Natural killer cell treated with Interleukin-12 subunit alpha and Interleukin-12 subunit beta and Interleukin-15 and Interleukin-18, amount 100 ng/mL, for 72 hours (primary cell): ENCODE results near the gene PAN3. TPM values are rescaled to one million over a fixed set of nuclear protein-coding genes. Genes with fewer than 3 reads are reported as not detected.
"Not testable (repeated sequence)": the region's sequence is repeated elsewhere in the genome, so short reads cannot be mapped to it uniquely, and the experiment has no call there.

Source experiments
- ATAC-seq, 2 donors: fragments of 150-1000 bp; cut with Tn5 transposase in 1 of 2; sonication (Bioruptor Pico), chemical (Tn5 transposase) in 1 of 2; 2 replicates each; pipeline ENCODE4 v1.10.0; 2021
- DNase-seq: peaks from one replicate; pipeline ENCODE4 v3.0.0; 2022; ENCODE audit warnings: low spot score
- H3K27ac Mint-ChIP-seq, 2 donors: 1 replicate in 1 of 2; 2 replicates in 1 of 2; pipeline ENCODE4 v1.8.0; 2022; ENCODE audit warnings: mixed read lengths in 2 of 2, mild to moderate bottlenecking in 1 of 2, moderate library complexity in 1 of 2
- H3K27me3 Mint-ChIP-seq, 2 donors: 1 replicate in 1 of 2; 2 replicates in 1 of 2; pipeline ENCODE4 v1.8.0; 2022; ENCODE audit warnings: mixed read lengths in 2 of 2
- H3K36me3 Mint-ChIP-seq: one replicate; pipeline ENCODE4 v1.8.0; 2022; ENCODE audit warnings: mixed read lengths
- H3K4me1 Mint-ChIP-seq, 2 donors: 1 replicate in 1 of 2; 2 replicates in 1 of 2; pipeline ENCODE4 v1.8.0; 2022; ENCODE audit warnings: low read depth in 2 of 2, mixed read lengths in 2 of 2, mild to moderate bottlenecking in 1 of 2
- H3K4me3 Mint-ChIP-seq: one replicate; pipeline ENCODE4 v1.8.0; 2022; ENCODE audit warnings: mixed read lengths
- H3K9me3 Mint-ChIP-seq: 2 replicates; pipeline ENCODE4 v1.8.0; 2022; ENCODE audit warnings: mixed read lengths
- total RNA-seq, 2 donors: library from RNA; stranded (reverse); gene quantifications; one replicate each; pipeline ENCODE4 v1.2.3, GENCODE V29; 2022

PAN3 gene, protein sequence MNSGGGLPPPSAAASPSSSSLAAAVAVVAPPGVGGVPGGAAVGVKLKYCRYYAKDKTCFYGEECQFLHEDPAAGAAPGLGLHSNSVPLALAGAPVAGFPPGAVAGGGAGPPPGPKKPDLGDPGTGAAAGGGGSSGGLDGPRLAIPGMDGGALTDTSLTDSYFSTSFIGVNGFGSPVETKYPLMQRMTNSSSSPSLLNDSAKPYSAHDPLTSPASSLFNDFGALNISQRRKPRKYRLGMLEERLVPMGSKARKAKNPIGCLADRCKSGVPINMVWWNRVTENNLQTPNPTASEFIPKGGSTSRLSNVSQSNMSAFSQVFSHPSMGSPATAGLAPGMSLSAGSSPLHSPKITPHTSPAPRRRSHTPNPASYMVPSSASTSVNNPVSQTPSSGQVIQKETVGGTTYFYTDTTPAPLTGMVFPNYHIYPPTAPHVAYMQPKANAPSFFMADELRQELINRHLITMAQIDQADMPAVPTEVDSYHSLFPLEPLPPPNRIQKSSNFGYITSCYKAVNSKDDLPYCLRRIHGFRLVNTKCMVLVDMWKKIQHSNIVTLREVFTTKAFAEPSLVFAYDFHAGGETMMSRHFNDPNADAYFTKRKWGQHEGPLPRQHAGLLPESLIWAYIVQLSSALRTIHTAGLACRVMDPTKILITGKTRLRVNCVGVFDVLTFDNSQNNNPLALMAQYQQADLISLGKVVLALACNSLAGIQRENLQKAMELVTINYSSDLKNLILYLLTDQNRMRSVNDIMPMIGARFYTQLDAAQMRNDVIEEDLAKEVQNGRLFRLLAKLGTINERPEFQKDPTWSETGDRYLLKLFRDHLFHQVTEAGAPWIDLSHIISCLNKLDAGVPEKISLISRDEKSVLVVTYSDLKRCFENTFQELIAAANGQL
- 10 to 100 TPM; 38.5 to 43.2 TPM for total RNA-seq

- Mint-ChIP-seq H3K36me3 (peaks cover 8% of the 10 kb centered on the region), H3K4me1 (peaks cover 34 to 57% of the 10 kb centered on the region in 2 donors), H3K4me3 (peak within 1 kb of the TSS; percentile 95), H3K9me3 (no peaks in the 10 kb centered on the region), H3K27ac (peak within 1 kb of the TSS; percentile 94 to 96), H3K27me3 (no peaks in the 10 kb centered on the region)
- peak; percentile 93 for DNase-seq
- peak; percentile 84 to 87 for ATAC-seq
Observed at GRCh38 chr13:28138012-28138755, at the start of gene PAN3. Gene PAN3, plus strand, starts transcription at chr13:28138545. Its CDS starts 113 bp downstream, at chr13:28138658.

DNA sequence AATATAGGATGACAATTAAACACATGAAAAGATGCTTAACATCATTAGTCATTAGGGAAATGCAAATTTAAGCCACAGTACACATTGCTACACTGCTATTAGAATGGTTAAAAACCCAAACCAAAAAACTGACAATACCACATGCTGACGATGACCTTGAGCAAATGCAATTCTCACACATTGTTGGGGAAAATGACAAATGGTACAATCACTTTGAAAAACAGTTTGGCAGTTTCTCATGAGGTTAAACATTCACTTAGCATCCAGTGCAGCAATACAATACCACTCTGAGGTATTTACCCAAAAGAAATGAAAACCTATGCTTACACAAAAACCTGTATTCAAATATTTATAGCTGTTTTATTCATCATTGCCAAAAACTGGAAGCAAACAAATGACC lies 49.3 kb upstream of the PAN3 start:
- peaks cover 26 to 40% of the 10 kb centered on the region in 2 donors for H3K27me3 Mint-ChIP-seq
- no peak overlapping the region for H3K27ac Mint-ChIP-seq
- no peaks in the 10 kb centered on the region for H3K36me3 Mint-ChIP-seq

GRCh38 chr13:28092431-28092830 lies 45.9 kb upstream of the PAN3 start:
- DNase-seq: no peak
- no peak overlapping the region for H3K27ac Mint-ChIP-seq
- no peaks in the 10 kb centered on the region for H3K9me3 Mint-ChIP-seq
- no peak for ATAC-seq
- no peaks in the 10 kb centered on the region for H3K4me1 Mint-ChIP-seq
- H3K36me3 Mint-ChIP-seq: no peaks in the 10 kb centered on the region
- no peak overlapping the region for H3K4me3 Mint-ChIP-seq
- peaks cover 30 to 37% of the 10 kb centered on the region in 2 donors for H3K27me3 Mint-ChIP-seq

More for the DNA sequence above, 49.3 kb upstream of the PAN3 start:
- Mint-ChIP-seq H3K4me1 (no peaks in the 10 kb centered on the region), H3K9me3 (no peaks in the 10 kb centered on the region), H3K4me3 (no peak overlapping the region)
- ATAC-seq (no peak), DNase-seq (no peak)

GRCh38 chr13:28093881-28094280 lies 44.5 kb upstream of the PAN3 start:
- Mint-ChIP-seq H3K4me1 (no peaks in the 10 kb centered on the region), H3K4me3 (no peak overlapping the region), H3K9me3 (no peaks in the 10 kb centered on the region), H3K36me3 (no peaks in the 10 kb centered on the region), H3K27ac (no peak overlapping the region), H3K27me3 (peaks cover 32 to 39% of the 10 kb centered on the region in 2 donors)
- DNase-seq (no peak), ATAC-seq (no peak)

GRCh38 chr13:28094306-28094705 lies 44.0 kb upstream of the PAN3 start:
- Mint-ChIP-seq H3K27me3 (peaks cover 33 to 41% of the 10 kb centered on the region in 2 donors), H3K27ac (no peak overlapping the region)
- ATAC-seq: no peak

GRCh38 chr13:28097503-28097902 lies 40.8 kb upstream of the PAN3 start:
- Mint-ChIP-seq H3K4me3 (no peak overlapping the region), H3K27me3 (peaks cover 39 to 57% of the 10 kb centered on the region in 2 donors), H3K4me1 (peaks cover 0 to 5% of the 10 kb centered on the region in 2 donors), H3K27ac (no peak overlapping the region), H3K36me3 (no peaks in the 10 kb centered on the region), H3K9me3 (no peaks in the 10 kb centered on the region)
- no peak for DNase-seq
- no peak for ATAC-seq

More at GRCh38 chr13:28094306-28094705, 44.0 kb upstream of the PAN3 start:
- Mint-ChIP-seq H3K9me3 (no peaks in the 10 kb centered on the region), H3K36me3 (no peaks in the 10 kb centered on the region), H3K4me1 (no peaks in the 10 kb centered on the region), H3K4me3 (no peak overlapping the region)
- no peak for DNase-seq

DNA sequence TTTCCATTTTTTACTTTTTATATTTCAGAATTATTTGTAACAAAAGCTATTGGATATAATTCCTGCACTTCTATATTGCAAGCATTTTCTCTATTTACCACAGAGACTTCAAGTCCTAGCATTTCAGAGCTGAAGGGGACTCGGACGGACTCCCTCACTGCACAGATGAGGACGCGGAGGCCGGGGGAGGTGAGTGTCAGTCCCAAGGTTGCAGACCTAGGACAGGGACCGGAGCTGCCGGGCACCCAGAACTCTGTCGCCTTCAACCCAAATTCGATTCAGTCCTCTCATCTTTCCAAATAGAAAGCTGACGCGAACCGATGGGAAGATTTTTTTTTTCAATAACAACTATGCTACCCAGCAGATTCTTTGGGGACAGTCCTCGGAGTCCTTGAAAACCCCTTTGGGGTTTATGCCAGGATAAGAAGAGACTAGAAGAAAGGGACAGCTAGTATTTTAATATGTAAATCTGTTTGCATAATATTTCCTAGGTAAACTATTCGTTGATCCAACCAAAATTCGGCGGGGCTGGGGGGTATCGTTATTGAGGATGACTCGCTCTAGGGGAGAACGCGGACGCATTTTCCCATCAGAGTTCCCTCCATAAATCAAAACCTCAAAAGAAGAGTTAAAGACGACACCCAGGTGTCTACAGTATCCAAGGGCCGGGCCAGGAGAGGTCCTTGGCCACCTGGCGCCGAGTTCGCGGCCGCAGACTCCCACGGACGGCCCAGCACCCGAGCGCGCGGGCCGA lies 38.8 kb upstream of the PAN3 start:
- no peak for DNase-seq
- Mint-ChIP-seq H3K36me3 (no peaks in the 10 kb centered on the region), H3K4me1 (peaks cover 0 to 5% of the 10 kb centered on the region in 2 donors), H3K9me3 (no peaks in the 10 kb centered on the region), H3K27me3 (peaks cover 34 to 57% of the 10 kb centered on the region in 2 donors), H3K4me3 (peak overlapping the region; percentile 79), H3K27ac (no peak overlapping the region)
- ATAC-seq: no peak

GRCh38 chr13:28100150-28101121 lies 37.9 kb upstream of the PAN3 start, which contains the start of gene FLT3:
Gene FLT3, minus strand, starts transcription at chr13:28100576. Its CDS starts 66 bp downstream, at chr13:28100510.
- H3K4me3 Mint-ChIP-seq: peak within 1 kb of the TSS; percentile 79
- peak; percentile 58 to 73 for ATAC-seq
- peaks cover 37 to 62% of the 10 kb centered on the region in 2 donors for H3K27me3 Mint-ChIP-seq
- H3K27ac Mint-ChIP-seq: no peak within 1 kb of the TSS
- peaks cover 0 to 5% of the 10 kb centered on the region in 2 donors for H3K4me1 Mint-ChIP-seq
- no peak for DNase-seq
- H3K9me3 Mint-ChIP-seq: no peaks in the 10 kb centered on the region
- no peaks in the 10 kb centered on the region for H3K36me3 Mint-ChIP-seq

DNA sequence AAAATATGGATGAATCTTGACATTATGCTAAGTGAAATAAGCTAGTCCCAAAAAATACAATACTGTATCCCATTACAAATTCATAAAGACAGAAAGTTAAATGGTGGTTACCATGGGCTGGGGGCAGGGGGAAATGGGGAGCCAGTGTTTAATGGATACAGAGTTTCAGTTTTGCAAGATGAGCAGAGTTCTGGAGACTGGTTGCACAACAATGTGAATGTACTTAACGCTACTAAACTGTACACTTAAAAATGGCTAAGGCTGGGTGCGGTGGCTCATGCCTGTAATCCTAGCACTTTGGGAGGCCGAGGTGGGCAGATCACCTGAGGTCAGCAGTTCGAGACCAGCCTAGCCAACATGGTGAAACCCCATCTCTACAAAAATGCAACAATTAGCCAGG lies 36.5 kb upstream of the PAN3 start:
- DNase-seq, H3K9me3 Mint-ChIP-seq, H3K4me3 Mint-ChIP-seq, H3K36me3 Mint-ChIP-seq, H3K27ac Mint-ChIP-seq, H3K4me1 Mint-ChIP-seq, ATAC-seq: not testable (repeated sequence)
- peaks cover 33 to 54% of the 10 kb centered on the region in 2 donors for H3K27me3 Mint-ChIP-seq

DNA sequence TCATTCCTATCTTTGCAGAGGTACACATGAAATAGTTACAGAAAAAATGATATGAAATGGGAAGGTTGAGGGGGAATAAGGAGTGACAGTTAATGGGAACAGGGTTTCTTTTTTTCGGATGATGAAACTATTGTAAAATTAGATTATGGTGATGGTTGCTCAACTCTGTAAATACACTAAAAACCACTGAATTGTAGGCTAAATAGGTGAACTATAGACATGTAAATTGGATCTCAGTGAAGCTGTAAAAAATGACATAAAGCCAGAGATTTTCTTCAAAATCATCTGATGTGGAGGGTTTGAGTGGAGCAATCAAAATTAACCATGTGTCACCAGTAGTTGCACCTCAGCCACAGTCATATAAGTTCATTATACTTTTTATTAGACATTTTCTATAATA lies 31.4 kb upstream of the PAN3 start:
- Mint-ChIP-seq H3K9me3 (no peaks in the 10 kb centered on the region), H3K36me3 (no peaks in the 10 kb centered on the region)

DNA sequence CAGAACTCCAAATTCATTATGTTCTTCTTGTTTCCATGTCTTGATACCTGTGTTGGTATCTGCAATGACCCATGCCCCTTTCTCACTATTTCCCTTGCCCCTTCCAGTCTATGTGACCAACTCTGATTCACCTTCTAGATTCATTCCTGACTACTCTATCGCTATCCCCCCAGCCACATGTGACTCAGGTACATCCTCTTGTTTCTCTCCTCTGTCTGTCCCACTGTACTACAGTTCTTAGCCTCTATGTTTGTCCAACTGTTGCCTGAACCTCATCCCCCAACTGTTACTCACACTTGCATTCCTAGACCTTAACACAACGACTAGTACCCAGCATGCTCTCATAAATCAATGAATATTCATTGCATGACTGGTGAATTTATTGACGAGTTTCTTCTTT lies 27.9 kb upstream of the PAN3 start:
- Mint-ChIP-seq H3K9me3 (no peaks in the 10 kb centered on the region), H3K4me1 (no peaks in the 10 kb centered on the region), H3K36me3 (no peaks in the 10 kb centered on the region), H3K27ac (no peak overlapping the region), H3K4me3 (no peak overlapping the region), H3K27me3 (peaks cover 8 to 10% of the 10 kb centered on the region in 2 donors)
- DNase-seq (no peak), ATAC-seq (no peak)

More for the DNA sequence above, 31.4 kb upstream of the PAN3 start:
- Mint-ChIP-seq H3K27ac (no peak overlapping the region), H3K27me3 (peaks cover 21 to 31% of the 10 kb centered on the region in 2 donors), H3K4me3 (no peak overlapping the region), H3K4me1 (no peaks in the 10 kb centered on the region)
- ATAC-seq (no peak), DNase-seq (no peak)

DNA sequence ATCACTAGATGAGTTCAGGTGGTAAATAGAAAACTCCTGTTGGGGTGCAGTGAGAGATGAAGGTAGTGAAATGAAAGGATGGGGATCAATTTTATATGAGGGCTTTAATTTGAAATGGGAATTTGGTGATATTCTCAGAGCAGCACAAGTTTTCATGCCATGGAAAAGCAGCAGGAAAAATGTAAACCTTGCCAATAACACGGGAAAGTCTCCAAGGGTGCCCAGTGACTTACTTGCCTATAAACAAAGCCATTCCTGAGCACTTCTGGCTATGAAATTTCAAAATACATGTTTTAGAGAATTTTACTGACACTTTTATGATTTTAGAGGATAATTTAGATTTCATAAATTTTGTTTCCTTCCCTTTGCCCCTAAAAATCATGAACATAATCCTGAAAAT lies 21.6 kb upstream of the PAN3 start:
- DNase-seq: no peak
- ATAC-seq: no peak
- H3K9me3 Mint-ChIP-seq: no peaks in the 10 kb centered on the region

More for the DNA sequence above, 21.6 kb upstream of the PAN3 start:
- Mint-ChIP-seq H3K27ac (no peak overlapping the region), H3K27me3 (peaks cover 8 to 9% of the 10 kb centered on the region in 2 donors), H3K36me3 (no peaks in the 10 kb centered on the region), H3K4me1 (peaks cover 0 to 4% of the 10 kb centered on the region in 2 donors), H3K4me3 (no peak overlapping the region)
